B cell (primary cell): Measurements from ENCODE around the gene MAP2K7. TPM values are rescaled to one million over a fixed set of nuclear protein-coding genes. Genes with fewer than 3 reads are reported as not detected.

Experiments used
- ATAC-seq: fragments of 200-7000 bp; cut with Tn5 transposase; one replicate; pipeline ENCODE4 v1.10.0; 2021; ENCODE audit warnings: low read depth, mild to moderate bottlenecking, moderate number of reproducible peaks, moderate library complexity
- CTCF ChIA-PET: fragments of 350-600 bp; sonication (Branson Sonifier 250); formaldehyde crosslinking; loops from one replicate; lab custom pipeline; 2021; ENCODE audit warnings: antibody characterized with exemption, inconsistent platforms; lab: Charles Lee
- POLR2A ChIA-PET: fragments of 350-600 bp; sonication (Branson Sonifier 250); formaldehyde crosslinking; loops from one replicate; lab custom pipeline; 2021; ENCODE audit warnings: antibody characterized with exemption; lab: Charles Lee
- DNase-seq: peaks from one replicate; pipeline ENCODE4 v3.0.0; 2013
- H2AFZ ChIP-seq: 2 replicates; pipeline ENCODE4 v1.6.1; 2012; ENCODE audit warnings: mild to moderate bottlenecking, low read depth, low read length; ENCODE audit not compliant: insufficient read depth, poor library complexity, severe bottlenecking
- H3K27ac ChIP-seq, 2 donors: 1 replicate in 1 of 2; 2 replicates in 1 of 2; pipeline ENCODE4 v1.5.1; 2012 to 2013; ENCODE audit warnings: low read length in 2 of 2, mild to moderate bottlenecking in 2 of 2, moderate library complexity in 1 of 2
- H3K27me3 ChIP-seq, 4 experiments: fragments of 200-600 bp in 1 of 4; sonication (generic) in 1 of 4; replicated peaks in 1 of 4; 1 replicate in 2 of 4; 2 replicates in 2 of 4; pipeline versions ENCODE4 v1.6.1 to v1.7.0; 2013 to 2016; ENCODE audit warnings: low read length in 3 of 4, mild to moderate bottlenecking in 2 of 4, mixed read lengths in 1 of 4, moderate library complexity in 1 of 4; ENCODE audit not compliant: insufficient read depth in 4 of 4, control insufficient read depth in 3 of 4; ENCODE audit errors: control extremely low read depth in 1 of 4
- H3K36me3 ChIP-seq, 2 experiments: replicated peaks in 1 of 2; 1 replicate in 1 of 2; 2 replicates in 1 of 2; pipeline versions ENCODE4 v1.6.1 to v1.7.1; 2013; ENCODE audit warnings: low read length in 1 of 2; ENCODE audit not compliant: insufficient read depth in 2 of 2, control insufficient read depth in 1 of 2; ENCODE audit errors: control extremely low read depth in 1 of 2, extremely low read depth in 1 of 2
- H3K4me1 ChIP-seq, 2 donors: fragments of 200-600 bp in 1 of 2; sonication (generic) in 1 of 2; 1 replicate in 1 of 2; 2 replicates in 1 of 2; pipeline versions ENCODE4 v1.5.1 to v1.6.1; 2013 to 2017; ENCODE audit warnings: low read length in 2 of 2; ENCODE audit not compliant: control insufficient read depth in 2 of 2, insufficient read depth in 2 of 2
- H3K4me2 ChIP-seq: replicated peaks from 2 replicates; pipeline ENCODE3; 2012; ENCODE audit warnings: mild to moderate bottlenecking, low read depth, low read length; ENCODE audit not compliant: poor library complexity, severe bottlenecking
- H3K4me3 ChIP-seq, 5 experiments: fragments of 200-600 bp in 1 of 5; sonication (generic) in 1 of 5; 1 replicate in 3 of 5; 2 replicates in 2 of 5; pipeline versions ENCODE4 v1.5.1 to v1.7.0; 2011 to 2016; ENCODE audit warnings: low read length in 4 of 5, mild to moderate bottlenecking in 4 of 5, low read depth in 2 of 5, control low read depth in 1 of 5, moderate library complexity in 1 of 5; ENCODE audit not compliant: insufficient read depth in 1 of 5; ENCODE audit errors: control extremely low read depth in 1 of 5, extremely low read depth in 1 of 5
- H3K79me2 ChIP-seq: fragments of 200-600 bp; sonication (generic); one replicate; pipeline ENCODE4 v1.6.0; 2016; ENCODE audit warnings: low read length; ENCODE audit not compliant: control insufficient read depth, insufficient read depth
- H3K9ac ChIP-seq: fragments of 200-600 bp; sonication (generic); 2 replicates; pipeline ENCODE4 v1.6.1; 2017; ENCODE audit warnings: mild to moderate bottlenecking, low read length, moderate library complexity
- H3K9me3 ChIP-seq, 3 donors: one replicate each; pipeline versions ENCODE4 v1.6.1 to v1.7.1; 2013; ENCODE audit warnings: low read length in 2 of 3; ENCODE audit not compliant: control insufficient read depth in 2 of 3, insufficient read depth in 1 of 3; ENCODE audit errors: control extremely low read depth in 1 of 3
- H4K20me1 ChIP-seq: 2 replicates; pipeline ENCODE4 v1.6.0; 2012; ENCODE audit warnings: mild to moderate bottlenecking, low read length; ENCODE audit not compliant: insufficient read depth, control insufficient read depth, poor library complexity, severe bottlenecking
- H3K27ac Mint-ChIP-seq: one replicate; pipeline ENCODE4 v1.8.0; 2021; ENCODE audit warnings: mixed read lengths
- H3K27me3 Mint-ChIP-seq: one replicate; pipeline ENCODE4 v1.8.0; 2021; ENCODE audit warnings: mixed read lengths
- H3K4me1 Mint-ChIP-seq: one replicate; pipeline ENCODE4 v1.8.0; 2021; ENCODE audit warnings: mixed read lengths
- H3K4me3 Mint-ChIP-seq: one replicate; pipeline ENCODE4 v1.8.0; 2021; ENCODE audit warnings: mixed read lengths
- H3K9me3 Mint-ChIP-seq: one replicate; pipeline ENCODE4 v1.8.0; 2022; ENCODE audit warnings: mixed read lengths; ENCODE audit not compliant: insufficient read depth
- CTCF ChIP-seq: fragments of 200-600 bp; IDR thresholded peaks from one replicate; pipeline ENCODE4 v1.8.0; 2022; ENCODE audit warnings: antibody characterized with exemption, mild to moderate bottlenecking
- EZH2 ChIP-seq: IDR thresholded peaks from 2 replicates; pipeline ENCODE4 v1.6.1; 2012; ENCODE audit warnings: borderline replicate concordance, low read depth, mild to moderate bottlenecking, moderate library complexity, low read length; ENCODE audit not compliant: insufficient read depth, poor library complexity, severe bottlenecking
- WGBS: methylation state at CpG from one replicate; pipeline ENCODE4 v1.1.5; 2013; ENCODE audit warnings: missing lambda C conversion rate; ENCODE audit not compliant: insufficient coverage; 5-methylcytosine and 5-hydroxymethylcytosine counted together
- intact Hi-C: fragments of 100-400 bp; cut with micrococcal nuclease; formaldehyde crosslinking; loops from one replicate; pipeline ENCODE4 v1.10.0; 2022
- polyA plus RNA-seq: library from polyadenylated mRNA; depleted of rRNA; stranded (reverse); fragments of >200 nt; gene quantifications from 2 replicates; pipeline ENCODE4 v1.2.3, GENCODE V29; 2012
- total RNA-seq, 2 donors: library from RNA; stranded (reverse); fragments of 120-200 nt in 1 of 2; gene quantifications; 1 replicate in 1 of 2; 2 replicates in 1 of 2; pipeline versions ENCODE4 v1.2.3 to v1.2.4, GENCODE V29; 2013 to 2022

Gene MAP2K7
- total and polyA plus RNA-seq, 2 donors (not counting 1 experiment from before 2014, with no cell fraction given): 56.0 to 71.9 TPM

- H3K79me2 ChIP-seq: peaks cover 7% of the 10 kb centered on the region
- peak; percentile 26 for DNase-seq
- no peak for TF ChIP-seq EZH2
- peak; percentile 24 for TF ChIP-seq CTCF
These were observed 29.7 kb downstream of the MAP2K7 start for GRCh38 chr19:7933411-7933810.

DNA sequence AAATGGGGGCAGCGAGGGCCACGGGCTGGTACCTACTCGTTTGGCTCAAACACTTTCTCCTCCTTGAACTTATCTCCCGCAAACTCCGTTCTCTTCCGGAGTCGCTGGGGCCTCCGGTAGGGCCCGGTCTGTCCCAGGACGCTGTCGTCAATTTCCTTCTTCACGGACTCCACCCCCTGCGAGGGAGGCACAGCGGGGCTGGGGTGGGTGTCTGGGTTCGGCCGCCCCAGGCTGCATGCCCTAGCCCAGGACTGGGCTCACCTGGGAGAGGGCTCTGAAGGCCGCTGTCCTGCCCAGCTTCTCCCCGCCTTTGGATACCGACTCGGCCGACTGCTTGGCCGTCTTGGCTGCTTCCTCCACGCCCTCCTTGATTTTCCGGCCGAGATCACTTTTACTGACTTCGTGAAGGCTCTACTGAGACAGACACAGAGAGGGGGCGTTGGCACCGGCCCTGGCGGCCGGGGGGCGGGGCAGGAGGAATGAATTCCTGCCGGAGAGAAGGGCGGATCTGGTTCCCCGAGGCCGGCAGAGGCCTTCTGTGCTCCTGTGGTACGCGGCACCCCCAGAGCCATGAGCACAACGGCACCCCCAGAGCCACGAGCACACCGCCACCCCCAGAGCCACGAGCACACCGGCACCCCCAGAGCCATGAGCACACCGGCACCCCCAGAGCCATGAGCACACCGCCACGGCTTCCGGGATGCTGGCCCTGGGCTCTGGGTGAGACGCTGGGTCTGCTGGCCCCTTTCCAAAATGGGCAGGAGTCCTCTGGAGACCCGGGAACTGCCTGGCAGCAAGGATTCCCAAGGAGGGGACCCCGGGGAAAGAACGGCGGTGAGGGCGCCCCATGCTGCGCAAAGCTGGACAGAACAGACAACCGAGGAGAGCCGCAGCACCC lies 30.4 kb downstream of the MAP2K7 start:
- Mint-ChIP-seq H3K9me3 (no peaks in the 10 kb centered on the region), H3K27ac (no peak overlapping the region), H3K4me1 (peaks cover 2% of the 10 kb centered on the region), H3K4me3 (no peak overlapping the region), H3K27me3 (no peaks in the 10 kb centered on the region)
- Histone ChIP-seq H3K27me3 (no peaks in the 10 kb centered on the region), H3K4me1 (no peaks in the 10 kb centered on the region), H2AFZ (no peak overlapping the region), H3K4me2 (no peak overlapping the region), H3K36me3 (peaks cover 2 to 69% of the 10 kb centered on the region in 2 experiments), H4K20me1 (peaks cover 22% of the 10 kb centered on the region), H3K79me2 (peaks cover 7% of the 10 kb centered on the region), H3K4me3 (no peak overlapping the region), H3K9me3 (no peaks in the 10 kb centered on the region), H3K27ac (no peak overlapping the region), H3K9ac (no peak overlapping the region)
- POLR2A ChIA-PET: no interaction called here
- 95% methylated on average over 54 of the region's 55 CpGs for whole genome bisulfite sequencing
- ATAC-seq (no peak), DNase-seq (no peak)
- intact Hi-C loops: no loop called here
- CTCF ChIA-PET: interaction anchor here (1.8 kb wide), 1 partner anchor 10 kb away, joined by 9 read pairs; the partner anchor contains the start of gene TIMM44
- TF ChIP-seq EZH2 (no peak), CTCF (no peak)

More at GRCh38 chr19:7933411-7933810, 29.7 kb downstream of the MAP2K7 start:
- Histone ChIP-seq H3K9me3 (no peaks in the 10 kb centered on the region), H3K4me2 (no peak overlapping the region), H3K27me3 (no peaks in the 10 kb centered on the region), H4K20me1 (peaks cover 22% of the 10 kb centered on the region), H3K9ac (no peak overlapping the region), H2AFZ (no peak overlapping the region), H3K27ac (no peak overlapping the region), H3K4me1 (no peaks in the 10 kb centered on the region), H3K4me3 (no peak overlapping the region), H3K36me3 (peaks cover 2 to 63% of the 10 kb centered on the region in 2 experiments)
- ChIA-PET POLR2A (no interaction called here), CTCF (no interaction called here)
- 89% methylated on average over 12 of the region's 14 CpGs for WGBS
- Mint-ChIP-seq H3K4me3 (no peak overlapping the region), H3K27ac (no peak overlapping the region), H3K9me3 (no peaks in the 10 kb centered on the region), H3K4me1 (no peaks in the 10 kb centered on the region), H3K27me3 (no peaks in the 10 kb centered on the region)
- intact Hi-C loops: no loop called here
- no peak for ATAC-seq
